GM12878 (cell line): Measurements from ENCODE around the gene KLRC2. TPM values are rescaled to one million over a fixed set of nuclear protein-coding genes. Genes with fewer than 3 reads are reported as not detected.
"Not testable (repeated sequence)": the region's sequence is repeated elsewhere in the genome, so short reads cannot be mapped to it uniquely, and the experiment has no call there.

Source experiments
- ATAC-seq: fragments of 200-7000 bp; cut with Tn5 transposase; 3 replicates; pipeline ENCODE4 v1.9.1; 2020; ENCODE audit warnings: mild to moderate bottlenecking, moderate library complexity
- BruUV-seq: library from RNA; stranded (reverse); fragments of 400-500 nt; replicated peaks from 2 replicates; lab custom pipeline; 2021; lab: Mats Ljungman, UMichigan
- CTCF ChIA-PET: fragments of 300-600 bp; sonication (Branson Sonifier 250); formaldehyde crosslinking; extraction: SDS; loops from one replicate; lab custom pipeline; 2021; ENCODE audit warnings: inconsistent platforms; lab: Yijun Ruan, JAX
- POLR2A ChIA-PET: fragments of 350-600 bp; formaldehyde crosslinking; extraction: SDS; loops from one replicate; lab custom pipeline; 2021; ENCODE audit warnings: inconsistent platforms; lab: Charles Lee
- RAD21 ChIA-PET: fragments of 300-600 bp; sonication (Branson Sonifier 250); formaldehyde crosslinking; loops from one replicate; lab custom pipeline; 2023; ENCODE audit warnings: antibody characterized with exemption; ENCODE audit not compliant: unreplicated experiment; lab: Charles Lee
- SMC1A ChIA-PET: fragments of 300-600 bp; sonication (Branson Sonifier 250); formaldehyde crosslinking; loops from one replicate; lab custom pipeline; 2023; ENCODE audit not compliant: unreplicated experiment, uncharacterized antibody; lab: Charles Lee
- DNase-seq: peaks from one replicate; pipeline ENCODE4 v3.0.0-alpha.2; 2011; ENCODE audit warnings: low read depth, low spot score
- FAIRE-seq: peaks from 3 replicates; lab custom pipeline; 2011; peaks lifted over from hg19 to GRCh38; lab: Jason Lieb, UNC
- H2AFZ ChIP-seq: 2 replicates; pipeline ENCODE4 v1.6.0; 2011; ENCODE audit warnings: low read depth, low read length, control low read depth; ENCODE audit not compliant: control insufficient read depth
- H3K27ac ChIP-seq: 2 replicates; pipeline ENCODE4 v1.5.1; 2011; ENCODE audit warnings: control low read depth; ENCODE audit not compliant: control insufficient read depth, insufficient read depth
- H3K27me3 ChIP-seq, 2 experiments: replicated peaks in 1 of 2; 2 replicates each; pipeline versions ENCODE4 v1.6.0 to v1.6.1; 2011; ENCODE audit warnings: low read length in 1 of 2; ENCODE audit not compliant: control insufficient read depth in 2 of 2, insufficient read depth in 2 of 2
- H3K36me3 ChIP-seq, 2 experiments: 2 replicates each; pipeline ENCODE4 v1.5.1; 2011; ENCODE audit warnings: low read length in 1 of 2; ENCODE audit not compliant: control insufficient read depth in 2 of 2, insufficient read depth in 2 of 2
- H3K4me1 ChIP-seq: 2 replicates; pipeline ENCODE4 v1.6.1; 2011; ENCODE audit warnings: mild to moderate bottlenecking, low read length, moderate library complexity, mixed read lengths; ENCODE audit not compliant: control insufficient read depth, insufficient read depth
- H3K4me2 ChIP-seq: 2 replicates; pipeline ENCODE4 v1.6.0; 2011; ENCODE audit warnings: control low read depth; ENCODE audit not compliant: control insufficient read depth, insufficient read depth
- H3K4me3 ChIP-seq: fragments of 200-600 bp; sonication (generic); 2 replicates; pipeline ENCODE4 v1.5.1; 2016
- H3K79me2 ChIP-seq: 2 replicates; pipeline ENCODE4 v1.6.0; 2011; ENCODE audit warnings: low read length; ENCODE audit not compliant: control insufficient read depth, insufficient read depth
- H3K9ac ChIP-seq: 2 replicates; pipeline ENCODE4 v1.8.0; 2011; ENCODE audit warnings: low read length, control low read depth, mixed read lengths; ENCODE audit not compliant: control insufficient read depth, insufficient read depth
- H3K9me3 ChIP-seq: replicated peaks from 3 replicates; pipeline ENCODE4 v1.5.1; 2011; ENCODE audit warnings: mild to moderate bottlenecking, low read length; ENCODE audit not compliant: control insufficient read depth, insufficient read depth
- H4K20me1 ChIP-seq: 2 replicates; pipeline ENCODE4 v1.6.0; 2011; ENCODE audit not compliant: control insufficient read depth, insufficient read depth
- HDGF ChIP-seq: fragments of 450-650 bp; IDR thresholded peaks from 2 replicates; pipeline ENCODE4 v1.6.1; 2016; ENCODE audit warnings: antibody characterized with exemption
- ZBED1 ChIP-seq: IDR thresholded peaks from 2 replicates; pipeline ENCODE4 v1.6.1; 2016; ENCODE audit warnings: borderline replicate concordance
- ZNF592 ChIP-seq: fragments of 450-650 bp; IDR thresholded peaks from 2 replicates; pipeline ENCODE4 v1.6.1; 2017; ENCODE audit warnings: mild to moderate bottlenecking, moderate library complexity
- WGBS: methylation state at CpG from one replicate; pipeline ENCODE4 v1.1.6; 2016; ENCODE audit warnings: low lambda C conversion rate; ENCODE audit not compliant: insufficient replicate concordance, insufficient coverage; ENCODE audit errors: missing lambda C conversion rate; 5-methylcytosine and 5-hydroxymethylcytosine counted together
- in situ Hi-C: fragments of 300-500 bp; cut with MboI; formaldehyde crosslinking; loops from 9 replicates; pipeline ENCODE4 v1.14.3; 2018; ENCODE audit warnings: mixed read lengths
- intact Hi-C: fragments of 100-400 bp; cut with micrococcal nuclease; formaldehyde crosslinking; loops from one replicate; pipeline ENCODE4 v1.14.2; 2022; ENCODE audit not compliant: unreplicated experiment
- polyA plus RNA-seq, 11 experiments: library from polyadenylated mRNA; depleted of rRNA in 4 of 11; unstranded in 6 of 11; stranded (reverse) in 5 of 11; fragments of >200 nt; fragmentation: Nextera tagmentation in 4 of 11; fragmentation: Illumina TruSeq in 1 of 11; extraction: Ambion mirVana in 4 of 11; extraction: Trizol in 1 of 11; gene quantifications; 1 replicate in 1 of 11; 2 replicates in 10 of 11; pipeline versions ENCODE4 v1.2.1 to v1.2.3, GENCODE V29; 2011 to 2016; ENCODE audit warnings: inconsistent platforms in 2 of 11, missing spikeins in 2 of 11, low read depth in 1 of 11
- total RNA-seq, 4 experiments: library from RNA; depleted of rRNA in 3 of 4; stranded (reverse); fragments of >200 nt in 3 of 4; fragmentation: Illumina TruSeq in 1 of 4; extraction: Trizol in 1 of 4; gene quantifications; 2 replicates each; pipeline versions ENCODE4 v1.2.1 to v1.2.3, GENCODE V29; 2013 to 2021

The KLRC2 gene
- total and polyA plus RNA-seq, 10 of the 15 experiments (the other 5 are each of a cell fraction or from before 2014, with no cell fraction given), result 0.15 to 0.40 (median 0.20) TPM; not detected in 5

DNA sequence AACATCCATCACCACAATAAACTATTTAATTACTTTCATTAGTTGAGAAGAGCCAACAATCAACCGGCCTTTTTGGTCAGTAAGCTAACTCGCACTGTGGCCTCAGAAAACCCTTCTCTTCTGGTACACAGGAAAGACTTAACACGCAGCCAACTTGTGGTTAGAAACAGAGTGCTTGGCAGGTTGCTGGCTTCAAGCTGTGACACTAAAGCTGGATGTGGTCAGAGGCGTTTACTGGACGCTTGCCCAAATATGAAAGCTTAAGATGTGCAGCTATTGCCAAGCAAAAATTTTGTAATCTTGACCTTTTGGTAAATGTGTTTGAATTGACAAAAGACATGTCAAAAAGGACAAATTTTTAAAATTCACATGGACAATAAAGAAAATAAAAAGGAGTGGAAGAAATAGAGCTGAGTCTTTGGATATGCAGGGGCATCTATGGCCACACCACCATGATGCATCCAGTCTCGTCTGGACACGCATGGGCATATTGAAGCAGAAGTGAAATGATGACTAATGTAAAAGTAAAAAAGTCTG, 43.3 kb downstream of the KLRC2 start (continued):
- TF ChIP-seq ZNF592 (no peak), HDGF (no peak), ZBED1 (peak; percentile 68; the same call in 1 of the 2 replicates)

GRCh38 chr12:10390991-10391390, 44.8 kb downstream of the KLRC2 start:
- CTCF ChIA-PET, result interaction anchor here (0.6 to 2.0 kb wide), 6 partner anchors 9 to 783 kb away, joined by 3 to 9 read pairs (median 4); no protein-coding TSS in a partner anchor
- H3K9ac ChIP-seq, FAIRE-seq, in situ Hi-C loops, H3K27me3 ChIP-seq, H2AFZ ChIP-seq, H3K4me1 ChIP-seq, H3K27ac ChIP-seq, H3K4me3 ChIP-seq, H3K9me3 ChIP-seq, H4K20me1 ChIP-seq, ATAC-seq, H3K79me2 ChIP-seq, DNase-seq, H3K36me3 ChIP-seq, H3K4me2 ChIP-seq, BruUV-seq: not testable (repeated sequence)
- 71% methylated on average over 6 of the region's 7 CpGs for WGBS
- intact Hi-C loops, result loop anchor here (10.0 kb wide), 1 partner anchor 284 kb away; the partner anchor contains the start of gene STYK1
- SMC1A ChIA-PET, result interaction anchor here (1.3 to 3.4 kb wide), 3 partner anchors 16 to 26 kb away, joined by 5 to 67 read pairs (median 6); no protein-coding TSS in a partner anchor
- RAD21 ChIA-PET, result interaction anchor here (6.7 kb wide), 1 partner anchor 26 kb away, joined by 75 read pairs; no protein-coding TSS in a partner anchor
- POLR2A ChIA-PET, result interaction anchor here (1.5 kb wide), 1 partner anchor 24 kb away, joined by 3 read pairs; no protein-coding TSS in a partner anchor
